A673 (cell line): ENCODE data around the gene COL5A1.

Source experiments
- CTCF ChIP-seq: fragments of 300-800, 200-600 bp; sonication (generic); conservative IDR thresholded peaks from 2 replicates; pipeline ENCODE4 v1.5.1; 2017; ENCODE audit warnings: low read depth, mild to moderate bottlenecking, antibody characterized with exemption, low read length, moderate library complexity, mixed read lengths
- EZH2 ChIP-seq: fragments of 200-600 bp; sonication (generic); IDR thresholded peaks from 2 replicates; pipeline ENCODE4 v1.6.1; 2017; ENCODE audit warnings: borderline replicate concordance, low read depth, mild to moderate bottlenecking, mixed read lengths, antibody characterized with exemption, low read length; ENCODE audit not compliant: poor library complexity, severe bottlenecking

- TF ChIP-seq CTCF (no peak), EZH2 (no peak)
These were observed 106.4 kb downstream of the COL5A1 start for GRCh38 chr9:134747951-134748489.
